Endothelial cell of umbilical vein (primary cell): ENCODE results near the gene ZNF766. TPM values are rescaled to one million over a fixed set of nuclear protein-coding genes. Genes with fewer than 3 reads are reported as not detected.

Source experiments
- BruUV-seq: library from RNA; stranded (reverse); fragments of 400-500 nt; replicated peaks from 2 replicates; lab custom pipeline; 2021; lab: Mats Ljungman, UMichigan
- CTCF ChIA-PET: fragments of 300-600, 350-600 bp; sonication (Branson Sonifier 250); formaldehyde crosslinking; loops from one replicate; lab custom pipeline; 2021; ENCODE audit warnings: antibody characterized with exemption, inconsistent platforms; lab: Charles Lee
- POLR2A ChIA-PET: fragments of 300-600, 350-600 bp; sonication (Branson Sonifier 250); formaldehyde crosslinking; loops from one replicate; lab custom pipeline; 2021; ENCODE audit warnings: antibody characterized with exemption, inconsistent platforms; lab: Charles Lee
- DNase-seq: peaks from one replicate; pipeline ENCODE4 v3.0.0-alpha.2; 2011; ENCODE audit warnings: low read depth, low spot score
- FAIRE-seq: peaks from 2 replicates; lab custom pipeline; 2011; peaks lifted over from hg19 to GRCh38; lab: Jason Lieb, UNC
- H2AFZ ChIP-seq: 2 replicates; pipeline ENCODE4 v1.6.0; 2012; ENCODE audit warnings: low read depth, low read length, control low read depth, inconsistent platforms
- H3K27ac ChIP-seq: 2 replicates; pipeline ENCODE4 v1.5.1; 2011; ENCODE audit warnings: low read depth, mild to moderate bottlenecking, control low read depth, low read length, moderate library complexity; ENCODE audit not compliant: insufficient read depth
- H3K27me3 ChIP-seq, 2 experiments: 2 replicates each; pipeline versions ENCODE4 v1.6.0 to v1.6.1; 2011; ENCODE audit warnings: low read length in 2 of 2, mixed read lengths in 1 of 2; ENCODE audit not compliant: control insufficient read depth in 2 of 2, insufficient read depth in 2 of 2
- H3K36me3 ChIP-seq, 2 experiments: 2 replicates in 1 of 2; 3 replicates in 1 of 2; pipeline ENCODE4 v1.5.1; 2011; ENCODE audit warnings: low read length in 2 of 2, mild to moderate bottlenecking in 1 of 2, moderate library complexity in 1 of 2; ENCODE audit not compliant: control insufficient read depth in 2 of 2, insufficient read depth in 2 of 2; ENCODE audit errors: extremely low read depth in 1 of 2
- H3K4me1 ChIP-seq: 3 replicates; pipeline ENCODE4 v1.5.1; 2011; ENCODE audit warnings: mild to moderate bottlenecking, low read length; ENCODE audit not compliant: control insufficient read depth, insufficient read depth; ENCODE audit errors: extremely low read depth
- H3K4me2 ChIP-seq: 2 replicates; pipeline ENCODE4 v1.6.1; 2011; ENCODE audit warnings: low read length, control low read depth, mixed read lengths; ENCODE audit not compliant: insufficient read depth
- H3K4me3 ChIP-seq, 3 experiments: fragments of 200-600 bp in 1 of 3; sonication (generic), shearing (Covaris generic) in 1 of 3; replicated peaks in 1 of 3; 2 replicates each; pipeline ENCODE4 v1.5.1; 2011 to 2016; ENCODE audit warnings: control low read depth in 3 of 3, low read length in 3 of 3, mild to moderate bottlenecking in 2 of 3, inconsistent platforms in 1 of 3, low read depth in 1 of 3, moderate library complexity in 1 of 3; ENCODE audit not compliant: insufficient read depth in 1 of 3
- H3K79me2 ChIP-seq: 2 replicates; pipeline ENCODE4 v1.6.0; 2012; ENCODE audit warnings: low read length, inconsistent platforms; ENCODE audit not compliant: control insufficient read depth, insufficient read depth
- H3K9ac ChIP-seq: replicated peaks from 2 replicates; pipeline ENCODE3; 2011; ENCODE audit warnings: low read length, control low read depth; ENCODE audit not compliant: insufficient read depth; ENCODE audit errors: extremely low read depth
- H3K9me1 ChIP-seq: replicated peaks from 3 replicates; pipeline ENCODE4 v1.6.0; 2011; ENCODE audit warnings: mild to moderate bottlenecking, low read length; ENCODE audit not compliant: control insufficient read depth, insufficient read depth; ENCODE audit errors: extremely low read depth
- H3K9me3 ChIP-seq: replicated peaks from 2 replicates; pipeline ENCODE4 v1.5.1; 2012; ENCODE audit warnings: low read length, inconsistent platforms; ENCODE audit not compliant: control insufficient read depth, insufficient read depth
- H4K20me1 ChIP-seq: replicated peaks from 2 replicates; pipeline ENCODE3; 2011; ENCODE audit warnings: mild to moderate bottlenecking, low read length; ENCODE audit not compliant: control insufficient read depth, insufficient read depth; ENCODE audit errors: extremely low read depth
- CTCF ChIP-seq, 2 donors: IDR thresholded peaks; 1 replicate in 1 of 2; 2 replicates in 1 of 2; pipeline ENCODE4 v1.5.1; 2011; ENCODE audit warnings: low read length in 2 of 2, mild to moderate bottlenecking in 2 of 2, moderate library complexity in 2 of 2, control low read depth in 1 of 2, inconsistent platforms in 1 of 2, low read depth in 1 of 2; ENCODE audit not compliant: insufficient read depth in 1 of 2; ENCODE audit errors: extremely low read depth in 1 of 2
- EZH2 ChIP-seq: IDR thresholded peaks from 2 replicates; pipeline ENCODE4 v1.6.1; 2012; ENCODE audit warnings: borderline replicate concordance, low read depth, mild to moderate bottlenecking, moderate library complexity, low read length, inconsistent platforms; ENCODE audit not compliant: severe bottlenecking
- FOS ChIP-seq: IDR thresholded peaks from 2 replicates; pipeline ENCODE4 v1.6.1; 2011; ENCODE audit warnings: mild to moderate bottlenecking, low read length, moderate library complexity, borderline replicate concordance; ENCODE audit not compliant: insufficient read depth
- GATA2 ChIP-seq: IDR thresholded peaks from 2 replicates; pipeline ENCODE4 v1.7.0; 2011; ENCODE audit warnings: low read depth, mild to moderate bottlenecking, moderate library complexity, mixed read lengths, low read length; ENCODE audit not compliant: insufficient read length, insufficient read depth
- JUN ChIP-seq: IDR thresholded peaks from 2 replicates; pipeline ENCODE4 v1.6.1; 2011; ENCODE audit warnings: borderline replicate concordance, low read depth; ENCODE audit not compliant: insufficient read length, insufficient read depth
- MAX ChIP-seq: IDR thresholded peaks from 2 replicates; pipeline ENCODE4 v1.6.1; 2011; ENCODE audit not compliant: insufficient read depth, insufficient read length
- MYC ChIP-seq: IDR thresholded peaks from one replicate; pipeline ENCODE4 v1.6.1; 2011; ENCODE audit warnings: mild to moderate bottlenecking, low read depth, low read length
- POLR2A ChIP-seq: IDR thresholded peaks from 2 replicates; pipeline ENCODE4 v1.6.1; 2012; ENCODE audit warnings: low read depth, mild to moderate bottlenecking, control low read depth, low read length
- POLR2AphosphoS5 ChIP-seq: IDR thresholded peaks from 2 replicates; pipeline ENCODE4 v1.6.1; 2012; ENCODE audit warnings: low read depth, mild to moderate bottlenecking, control low read depth, low read length, moderate library complexity; ENCODE audit not compliant: insufficient read depth
- dilution Hi-C: fragments of 300-500 bp; cut with MboI; formaldehyde crosslinking; loops from one replicate; pipeline ENCODE4 v1.15.0; 2019; ENCODE audit warnings: low sequenced_read_pairs; ENCODE audit not compliant: extremely low pct_ligation_motif_present
- intact Hi-C: fragments of 100-400 bp; cut with micrococcal nuclease; formaldehyde crosslinking; loops from one replicate; pipeline ENCODE4 v1.10.0; 2022
- polyA plus RNA-seq, 4 experiments: library from polyadenylated mRNA; depleted of rRNA in 3 of 4; stranded (reverse) in 3 of 4; unstranded in 1 of 4; fragments of >200 nt; gene quantifications; 2 replicates each; pipeline versions ENCODE4 v1.2.1 to v1.2.3, GENCODE V29; 2011 to 2012; ENCODE audit warnings: missing spikeins in 1 of 4
- total RNA-seq: library from RNA; stranded (reverse); gene quantifications from 2 replicates; pipeline ENCODE4 v1.2.3, GENCODE V29; 2021

ZNF766 gene
- total and polyA plus RNA-seq, 2 donors (not counting 3 experiments of a cell fraction or from before 2014, with no cell fraction given): 2.9 to 8.9 TPM

GRCh38 chr19:52270266-52270885, 989 bp downstream of the ZNF766 start:
- Histone ChIP-seq H4K20me1 (no peaks in the 10 kb centered on the region), H3K27me3 (no peaks in the 10 kb centered on the region), H3K27ac (peak overlapping the region; percentile 96), H3K9ac (peak overlapping the region; percentile 100), H3K9me1 (no peaks in the 10 kb centered on the region), H3K4me2 (peak overlapping the region; percentile 76), H3K9me3 (no peaks in the 10 kb centered on the region), H3K79me2 (peaks cover 38% of the 10 kb centered on the region), H3K4me3 (peak overlapping the region; percentile 89 to 96 (median 94)), H3K36me3 (no peaks in the 10 kb centered on the region), H2AFZ (peak overlapping the region; percentile 74), H3K4me1 (peaks cover 6% of the 10 kb centered on the region)
- ChIA-PET POLR2A (no interaction called here), CTCF (no interaction called here)
- intact Hi-C loops: loop anchor here (1.0 kb wide), 1 partner anchor 80 kb away; the partner anchor contains the start of gene PPP2R1A
- dilution Hi-C loops: no loop called here
- FAIRE-seq (no peak), DNase-seq (no peak)
- no peak for TF ChIP-seq CTCF (IDR thresholded peaks at IDR 0.05; ENCODE audit: extremely low read depth in 1 of 2, insufficient read depth in 1 of 2, low read depth in 1 of 2, low read length in 2 of 2)
- TF ChIP-seq FOS: no peak
- TF ChIP-seq MYC: no peak
- no peak for TF ChIP-seq MAX
- no peak for TF ChIP-seq GATA2
- no peak for TF ChIP-seq JUN
- no peak for TF ChIP-seq EZH2
- TF ChIP-seq POLR2AphosphoS5: no peak
- no peak for TF ChIP-seq POLR2A
- BruUV-seq: no TSS peak
